ENCODE measurements around the gene FOXP1. TPM values are rescaled to one million over a fixed set of nuclear protein-coding genes. Genes with fewer than 3 reads are reported as not detected.

The FOXP1 gene
- total and polyA plus RNA-seq, 9 of the 15 experiments (the other 6 are each of a cell fraction or from before 2014, with no cell fraction given) = 7.7 to 34.5 (median 13.7) TPM

GRCh38 chr3:71245971-71246880 lies 337.3 kb downstream of the FOXP1 start:
- intact Hi-C loops (cut with micrococcal nuclease) = loop anchor here (5.0 to 10.0 kb wide), 2 partner anchors 149 to 266 kb away; no protein-coding TSS in a partner anchor
- peak; percentile 87 for FAIRE-seq
- H3K4me1 ChIP-seq (replicated peaks in 1 of 2; ENCODE audit: control insufficient read depth in 2 of 2, insufficient read depth in 2 of 2, low read length in 2 of 2) = peaks cover 7 to 15% of the 10 kb centered on the region in 2 experiments; a peak in 3 of 5 replicates
- DNase-seq (ENCODE audit: extremely low read depth in 1 of 4, low spot score in 3 of 4) = peak; percentile 26 to 74 (median 49)
- CTCF ChIA-PET (ENCODE audit: low intra/inter-chr PET ratio) = no interaction called here
- BruUV-seq (replicated peaks) = no TSS peak
- no peaks in the 10 kb centered on the region for H3K9me3 ChIP-seq (replicated peaks; ENCODE audit: control insufficient read depth, insufficient read depth, low read depth, low read length)
- in situ Hi-C loops (cut with MboI) = no loop called here
- no peak overlapping the region for H3K27ac ChIP-seq (ENCODE audit: extremely low read depth, low read depth, low read length)
- no peak overlapping the region for H2AFZ ChIP-seq (ENCODE audit: low read depth, low read length)
- H3K4me3 ChIP-seq = no peak overlapping the region
- H3K4me2 ChIP-seq (ENCODE audit: insufficient read depth, low read length) = peak overlapping the region; percentile 46; the same call in 1 of the 2 replicates
- peak overlapping the region in 1 of 2 experiments; percentile 83; a peak in 2 of 4 replicates for H3K9ac ChIP-seq (ENCODE audit: insufficient read depth in 1 of 2, low read depth in 2 of 2, low read length in 2 of 2)
- POLR2A ChIA-PET = interaction anchor here (1.8 kb wide), 2 partner anchors 10 to 12 kb away, joined by 4 to 5 read pairs; no protein-coding TSS in a partner anchor
- 9% methylated on average over 19 of the region's 19 CpGs for WGBS (ENCODE audit: insufficient coverage, low coverage, missing lambda C conversion rate)
- no peaks in the 10 kb centered on the region for H4K20me1 ChIP-seq (replicated peaks; ENCODE audit: control insufficient read depth, insufficient read depth, low read length)
- no peaks in the 10 kb centered on the region for H3K27me3 ChIP-seq (ENCODE audit: control insufficient read depth in 2 of 2, insufficient read depth in 2 of 2, low read length in 2 of 2)
- H3K9me1 ChIP-seq (ENCODE audit: control insufficient read depth, insufficient read depth, low read length) = no peaks in the 10 kb centered on the region
- peak; percentile 64 for ATAC-seq
- no peaks in the 10 kb centered on the region for H3K36me3 ChIP-seq (ENCODE audit: control insufficient read depth, insufficient read depth, low read length)
- no peaks in the 10 kb centered on the region for H3K79me2 ChIP-seq (ENCODE audit: control insufficient read depth, insufficient read depth, low read length)
- TF ChIP-seq HMBOX1 (IDR thresholded peaks at IDR 0.05) (peak; percentile 52; the same call in 1 of the 2 replicates), ZNF785 (CRISPR knock-in tag; IDR thresholded peaks at IDR 0.05) (no peak), MEIS2 (IDR thresholded peaks at IDR 0.05; ENCODE audit: partially characterized antibody) (peak; percentile 46), RCOR1 (IDR thresholded peaks at IDR 0.05; ENCODE audit: borderline replicate concordance in 1 of 2, low read depth in 2 of 2, low read length in 2 of 2) (peak in 1 of 2 experiments; percentile 93; a peak in 2 of 4 replicates), HDAC3 (IDR thresholded peaks at IDR 0.05; ENCODE audit: borderline replicate concordance, partially characterized antibody) (no peak), ID3 (CRISPR knock-in tag; IDR thresholded peaks at IDR 0.05) (no peak), ID3 (tag; IDR thresholded peaks at IDR 0.05) (peak; percentile 62; the same call in 1 of the 2 replicates), CREM (IDR thresholded peaks at IDR 0.05; ENCODE audit: low read depth) (peak; percentile 27; the same call in 1 of the 2 replicates), HDAC2 (IDR thresholded peaks at IDR 0.05) (0 out of 2 replicates have a peak, but pooled peaks have one; percentile 28), JUND (IDR thresholded peaks at IDR 0.05; ENCODE audit: borderline replicate concordance, low read depth, low read length) (0 out of 2 replicates have a peak, but pooled peaks have one; percentile 3), JUND (tag; IDR thresholded peaks at IDR 0.05; ENCODE audit: borderline replicate concordance, low read depth, low read length) (no peak)
- TF ChIP-seq, protein P1, sequence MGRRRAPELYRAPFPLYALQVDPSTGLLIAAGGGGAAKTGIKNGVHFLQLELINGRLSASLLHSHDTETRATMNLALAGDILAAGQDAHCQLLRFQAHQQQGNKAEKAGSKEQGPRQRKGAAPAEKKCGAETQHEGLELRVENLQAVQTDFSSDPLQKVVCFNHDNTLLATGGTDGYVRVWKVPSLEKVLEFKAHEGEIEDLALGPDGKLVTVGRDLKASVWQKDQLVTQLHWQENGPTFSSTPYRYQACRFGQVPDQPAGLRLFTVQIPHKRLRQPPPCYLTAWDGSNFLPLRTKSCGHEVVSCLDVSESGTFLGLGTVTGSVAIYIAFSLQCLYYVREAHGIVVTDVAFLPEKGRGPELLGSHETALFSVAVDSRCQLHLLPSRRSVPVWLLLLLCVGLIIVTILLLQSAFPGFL (CRISPR knock-in tag; IDR thresholded peaks at IDR 0.05) = no peak
- TF ChIP-seq, protein P2, sequence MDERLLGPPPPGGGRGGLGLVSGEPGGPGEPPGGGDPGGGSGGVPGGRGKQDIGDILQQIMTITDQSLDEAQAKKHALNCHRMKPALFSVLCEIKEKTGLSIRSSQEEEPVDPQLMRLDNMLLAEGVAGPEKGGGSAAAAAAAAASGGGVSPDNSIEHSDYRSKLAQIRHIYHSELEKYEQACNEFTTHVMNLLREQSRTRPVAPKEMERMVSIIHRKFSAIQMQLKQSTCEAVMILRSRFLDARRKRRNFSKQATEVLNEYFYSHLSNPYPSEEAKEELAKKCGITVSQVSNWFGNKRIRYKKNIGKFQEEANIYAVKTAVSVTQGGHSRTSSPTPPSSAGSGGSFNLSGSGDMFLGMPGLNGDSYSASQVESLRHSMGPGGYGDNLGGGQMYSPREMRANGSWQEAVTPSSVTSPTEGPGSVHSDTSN (CRISPR knock-in tag; IDR thresholded peaks at IDR 0.05; ENCODE audit: low read depth) = no peak
- TF ChIP-seq, protein P2 (tag; conservative IDR thresholded peaks at IDR 0.05; ENCODE audit: low read depth) = peak; percentile 55; the same call in 1 of the 2 replicates
